ENCODE measurements around the gene CCHCR1. TPM values are rescaled to one million over a fixed set of nuclear protein-coding genes. Genes with fewer than 3 reads are reported as not detected.

CCHCR1 gene
- total RNA-seq, 1 experiment from 2014 or later, result 45.5 TPM

- Histone ChIP-seq H3K4me1 (ENCODE audit: insufficient read depth, low read length) (peaks cover 7% of the 10 kb centered on the region; the same call in 1 of the 2 replicates), H2BK120ac (ENCODE audit: low read depth, low read length, poor library complexity, severe bottlenecking) (no peak overlapping the region)
- peak overlapping the region; percentile 55 to 58 (median 57); a peak in 2 of 7 replicates for H3K27ac Mint-ChIP-seq
These were observed 4.8 kb downstream of the CCHCR1 start for GRCh38 chr6:31152781-31153180.

More at GRCh38 chr6:31152781-31153180, 4.8 kb downstream of the CCHCR1 start:
- DNase-seq, result no peak
- H3T11ph ChIP-seq (ENCODE audit: low read length), result no peak overlapping the region
- no peaks in the 10 kb centered on the region for H3K9me3 Mint-ChIP-seq
- H3K9ac ChIP-seq (ENCODE audit: extremely low read depth, insufficient read length, low read length), result no peak overlapping the region
- H3K27me3 Mint-ChIP-seq (ENCODE audit: low read depth), result no peaks in the 10 kb centered on the region
- H2AK5ac ChIP-seq (ENCODE audit: insufficient read length, low read length), result no peak overlapping the region
- no peak overlapping the region for H3K23ac ChIP-seq (ENCODE audit: insufficient read length, low read depth, low read length)
- H2BK20ac ChIP-seq (ENCODE audit: low read depth, low read length, poor library complexity, severe bottlenecking), result no peak overlapping the region
- H3K4me2 ChIP-seq (ENCODE audit: insufficient read depth, insufficient read length, low read length), result no peak overlapping the region
- no peak overlapping the region for H2BK15ac ChIP-seq (ENCODE audit: low read depth, low read length)
- H3K18ac ChIP-seq (ENCODE audit: insufficient read length, low read depth, low read length), result no peak overlapping the region
- no peaks in the 10 kb centered on the region for H3K27me3 ChIP-seq (ENCODE audit: insufficient read depth, low read length)
- no peak for TF ChIP-seq CTCF (conservative IDR thresholded peaks at IDR 0.05)
- no peak overlapping the region for H3K56ac ChIP-seq (ENCODE audit: insufficient read length, low read depth, low read length)
- no CpG with 5 or more reads among the region's 7 CpGs for whole genome bisulfite sequencing (ENCODE audit: extremely low coverage, insufficient read length, low lambda C conversion rate)
- H3K23me2 ChIP-seq (ENCODE audit: insufficient read length, low read depth, low read length, poor library complexity, severe bottlenecking), result peaks cover 4% of the 10 kb centered on the region
- no peak overlapping the region for H4K8ac ChIP-seq (replicated peaks; ENCODE audit: insufficient read length, low read depth, low read length)
- H3K4me3 Mint-ChIP-seq, result no peak overlapping the region; a peak in 1 of 5 replicates
- peaks cover 14 to 20% of the 10 kb centered on the region in 2 experiments for H3K4me1 Mint-ChIP-seq
- no peaks in the 10 kb centered on the region for H3K79me1 ChIP-seq (ENCODE audit: insufficient read depth, low read depth, low read length, poor library complexity, severe bottlenecking)
- H2BK12ac ChIP-seq (ENCODE audit: insufficient read length, low read depth, low read length), result no peak overlapping the region
- no peak overlapping the region for H3K4ac ChIP-seq (ENCODE audit: low read depth, low read length)
- H2BK5ac ChIP-seq (ENCODE audit: insufficient read length, low read length), result no peak overlapping the region
- H4K5ac ChIP-seq (ENCODE audit: insufficient read length, low read depth, low read length), result no peak overlapping the region
- no peaks in the 10 kb centered on the region for H4K20me1 ChIP-seq (ENCODE audit: control insufficient read depth, insufficient read depth, insufficient read length)
- no peak overlapping the region for H2AFZ ChIP-seq (ENCODE audit: low read length)
- peaks cover 30 to 78% (median 64%) of the 10 kb centered on the region in 3 experiments for H3K36me3 Mint-ChIP-seq (ENCODE audit: insufficient read depth in 1 of 3, low read depth in 3 of 3)
- no peaks in the 10 kb centered on the region for H3K9me3 ChIP-seq (ENCODE audit: control insufficient read depth, low read depth, low read length)
- no peaks in the 10 kb centered on the region for H3K79me2 ChIP-seq (ENCODE audit: insufficient read depth, low read length)
- H3K27ac ChIP-seq (ENCODE audit: insufficient read length, low read depth, low read length), result no peak overlapping the region
- H3K14ac ChIP-seq (ENCODE audit: insufficient read depth, low read length), result no peak overlapping the region
- no peak overlapping the region for H4K91ac ChIP-seq (ENCODE audit: insufficient read length, low read depth, low read length)
